H1 (cell line): Measurements from ENCODE around the gene GREB1.

Experiments
- ASH2L ChIP-seq: fragments of 200-600, 300-600 bp; sonication (generic); IDR thresholded peaks from one replicate; pipeline ENCODE4 v1.7.1; 2017; ENCODE audit warnings: low read length
- CEBPB ChIP-seq: IDR thresholded peaks from 2 replicates; pipeline ENCODE4 v1.6.1; 2012; ENCODE audit warnings: low read depth, low read length
- CTCF ChIP-seq, 3 experiments: IDR thresholded peaks; 1 replicate in 2 of 3; 2 replicates in 1 of 3; pipeline versions ENCODE4 v1.5.1 to v1.6.1; 2011; ENCODE audit warnings: low read length in 3 of 3, mild to moderate bottlenecking in 3 of 3, inconsistent platforms in 2 of 3, low read depth in 1 of 3, moderate library complexity in 1 of 3; ENCODE audit not compliant: insufficient read depth in 1 of 3; ENCODE audit errors: control extremely low read depth in 1 of 3
- EZH2 ChIP-seq: fragments of 200-600 bp; sonication (generic); IDR thresholded peaks from 2 replicates; pipeline ENCODE4 v1.7.1; 2012; ENCODE audit warnings: low read depth, mild to moderate bottlenecking, moderate library complexity, low read length, inconsistent platforms; ENCODE audit not compliant: severe bottlenecking
- FOSL1 ChIP-seq: IDR thresholded peaks from 2 replicates; pipeline ENCODE4 v1.6.1; 2011; ENCODE audit warnings: mild to moderate bottlenecking, low read depth, low read length, moderate library complexity; ENCODE audit not compliant: insufficient read depth
- HDAC2 ChIP-seq, 2 experiments: fragments of 300-600 bp in 1 of 2; sonication (generic) in 1 of 2; IDR thresholded peaks; 2 replicates each; pipeline ENCODE4 v1.6.1; 2011 to 2012; ENCODE audit warnings: low read depth in 2 of 2, low read length in 2 of 2, mild to moderate bottlenecking in 2 of 2, moderate library complexity in 2 of 2, borderline replicate concordance in 1 of 2, inconsistent platforms in 1 of 2
- POLR2A ChIP-seq, 2 experiments: IDR thresholded peaks; 1 replicate in 1 of 2; 2 replicates in 1 of 2; pipeline ENCODE4 v1.6.1; 2011; ENCODE audit warnings: low read depth in 2 of 2, low read length in 2 of 2, mild to moderate bottlenecking in 2 of 2; ENCODE audit errors: control extremely low read depth in 1 of 2
- POLR2AphosphoS5 ChIP-seq: IDR thresholded peaks from 2 replicates; pipeline ENCODE4 v1.6.1; 2011; ENCODE audit warnings: low read depth, low read length
- SP2 ChIP-seq: IDR thresholded peaks from 2 replicates; pipeline ENCODE4 v1.6.1; 2012; ENCODE audit warnings: mild to moderate bottlenecking, low read length, inconsistent platforms
- SRF ChIP-seq: IDR thresholded peaks from 2 replicates; pipeline ENCODE4 v1.6.1; 2011; ENCODE audit warnings: mild to moderate bottlenecking, low read depth, low read length, moderate library complexity
- SUZ12 ChIP-seq: fragments of 200-600 bp; sonication (generic); IDR thresholded peaks from 2 replicates; pipeline ENCODE4 v1.6.1; 2012; ENCODE audit warnings: mild to moderate bottlenecking, inconsistent platforms, low read length, moderate library complexity, mixed read lengths
- USF2 ChIP-seq: IDR thresholded peaks from 2 replicates; pipeline ENCODE4 v1.6.1; 2011; ENCODE audit warnings: low read length, improper control_type of control experiment

GRCh38 chr2:11569636-11570035 lies 35.8 kb downstream of the GREB1 start:
- TF ChIP-seq USF2 = no peak
- TF ChIP-seq CTCF (IDR thresholded peaks at IDR 0.05; ENCODE audit: control extremely low read depth in 1 of 3, insufficient read depth in 1 of 3, low read depth in 1 of 3, low read length in 3 of 3) = no peak
- no peak for TF ChIP-seq ASH2L
- TF ChIP-seq POLR2AphosphoS5 = no peak
- no peak for TF ChIP-seq FOSL1
- TF ChIP-seq SP2 = no peak
- TF ChIP-seq POLR2A (IDR thresholded peaks at IDR 0.05; ENCODE audit: control extremely low read depth in 1 of 2, low read depth in 2 of 2, low read length in 2 of 2) = no peak
- TF ChIP-seq SUZ12 = no peak
- TF ChIP-seq HDAC2 (IDR thresholded peaks at IDR 0.05; ENCODE audit: borderline replicate concordance in 1 of 2, low read depth in 2 of 2, low read length in 2 of 2) = no peak
- TF ChIP-seq EZH2 = no peak
- TF ChIP-seq SRF = no peak
- TF ChIP-seq CEBPB = no peak
